UCSD-AML1 (cell line): Measurements from ENCODE around the gene SNCA.

Experiments used
- DNase-seq: peaks from one replicate; lab custom pipeline; 2025; ENCODE audit not compliant: unreplicated experiment; lab: John Stamatoyannopoulos, UW

SNCA gene

GRCh38 chr4:89757154-89757719 is 79.7 kb downstream of the SNCA start:
- DNase-seq = no peak

GRCh38 chr4:89755220-89755619 is 81.7 kb downstream of the SNCA start:
- no peak for DNase-seq

- no peak for DNase-seq
Observed at GRCh38 chr4:89754531-89754930, 82.4 kb downstream of the SNCA start.

- no peak for DNase-seq
Observed at GRCh38 chr4:89753601-89754066, 83.3 kb downstream of the SNCA start.

GRCh38 chr4:89752932-89753598 is 83.9 kb downstream of the SNCA start:
- DNase-seq = no peak

GRCh38 chr4:89751416-89751815 is 85.5 kb downstream of the SNCA start:
- DNase-seq = no peak

- DNase-seq = no peak
Observed at GRCh38 chr4:89746377-89746776, 90.6 kb downstream of the SNCA start.

- DNase-seq = no peak
Observed at GRCh38 chr4:89745708-89746107, 91.3 kb downstream of the SNCA start.

GRCh38 chr4:89744914-89745313 is 92.0 kb downstream of the SNCA start:
- no peak for DNase-seq

- no peak for DNase-seq
Observed at GRCh38 chr4:89741768-89742167, 95.2 kb downstream of the SNCA start.

- no peak for DNase-seq
Observed at GRCh38 chr4:89739311-89739988, 97.5 kb downstream of the SNCA start.

GRCh38 chr4:89737888-89738287 is 99.1 kb downstream of the SNCA start:
- no peak for DNase-seq

GRCh38 chr4:89733946-89734345 is 103.0 kb downstream of the SNCA start:
- DNase-seq = no peak

GRCh38 chr4:89727238-89727637 is 109.7 kb downstream of the SNCA start:
- no peak for DNase-seq

- DNase-seq = no peak
Observed at GRCh38 chr4:89725268-89725667, 111.7 kb downstream of the SNCA start.

GRCh38 chr4:89724716-89725115 is 112.2 kb downstream of the SNCA start:
- DNase-seq = no peak

GRCh38 chr4:89723096-89723495 is 113.9 kb downstream of the SNCA start:
- no peak for DNase-seq

GRCh38 chr4:89722517-89722916 is 114.4 kb downstream of the SNCA start:
- DNase-seq = no peak

GRCh38 chr4:89720981-89721380 is 116.0 kb downstream of the SNCA start:
- DNase-seq = no peak

- no peak for DNase-seq
Observed at GRCh38 chr4:89719536-89720090, 117.3 kb downstream of the SNCA start.

- DNase-seq = no peak
Observed at GRCh38 chr4:89716893-89717292, 120.1 kb downstream of the SNCA start.

GRCh38 chr4:89715631-89716030 is 121.3 kb downstream of the SNCA start:
- DNase-seq = no peak
